Stomach (tissue), 9 donors: ENCODE results near the gene RPS6KA2. TPM values are rescaled to one million over a fixed set of nuclear protein-coding genes. Genes with fewer than 3 reads are reported as not detected.
A peak's percentile ranks its signal among the peaks of the same experiment; 100 is the strongest.

Experiments used
- DNase-seq, 2 donors: peaks; one replicate each; pipeline versions ENCODE4 v3.0.0 to v3.0.0-alpha.2; 2013 to 2019
- H3K27ac ChIP-seq, 5 donors: fragments of 200-600 bp in 4 of 5; sonication (generic) in 4 of 5; one replicate each; pipeline ENCODE4 v1.5.1; 2013 to 2019; ENCODE audit warnings: mild to moderate bottlenecking in 1 of 5, moderate library complexity in 1 of 5
- H3K27me3 ChIP-seq, 3 donors: fragments of 200-600 bp; sonication (generic); one replicate each; pipeline ENCODE4 v1.5.1; 2017 to 2019; ENCODE audit warnings: mixed run types in 1 of 3
- H3K36me3 ChIP-seq, 4 donors: fragments of 200-600 bp; sonication (generic); 1 replicate in 3 of 4; 2 replicates in 1 of 4; pipeline ENCODE4 v1.5.1; 2016 to 2019
- H3K4me1 ChIP-seq, 4 donors: fragments of 200-600 bp; sonication (generic); one replicate each; pipeline ENCODE4 v1.5.1; 2016 to 2019
- H3K4me3 ChIP-seq, 4 donors: fragments of 200-600 bp; sonication (generic) in 3 of 4; one replicate each; pipeline ENCODE4 v1.5.1; 2016 to 2019; ENCODE audit warnings: mild to moderate bottlenecking in 1 of 4
- H3K9me3 ChIP-seq, 4 donors: fragments of 200-600 bp; sonication (generic); one replicate each; pipeline ENCODE4 v1.5.1; 2016 to 2019
- EP300 ChIP-seq: sonication (generic); formaldehyde crosslinking; IDR thresholded peaks from one replicate; pipeline ENCODE4 v1.6.1; 2017; ENCODE audit warnings: antibody characterized with exemption
- POLR2A ChIP-seq, 4 donors: fragments of 450-650 bp; IDR thresholded peaks; one replicate each; pipeline ENCODE4 v1.6.1; 2016; ENCODE audit warnings: antibody characterized with exemption in 4 of 4, control low read depth in 2 of 4, mild to moderate bottlenecking in 1 of 4, moderate library complexity in 1 of 4
- POLR2AphosphoS5 ChIP-seq, 3 donors: sonication (generic); formaldehyde crosslinking; IDR thresholded peaks; one replicate each; pipeline ENCODE4 v1.6.1; 2016; ENCODE audit warnings: antibody characterized with exemption in 3 of 3
- WGBS, 5 donors: extraction: QIAGEN DNeasy Blood & Tissue Kit in 3 of 5; methylation state at CpG; one replicate each; pipeline versions ENCODE4 v1.1.5 to v1.1.7; 2013 to 2018; 5-methylcytosine and 5-hydroxymethylcytosine counted together
- intact Hi-C: fragments of 100-400 bp; cut with DNase I; formaldehyde crosslinking; loops from one replicate; pipeline ENCODE4 v1.15.1; 2023; ENCODE audit warnings: low total_unique reads
- polyA plus RNA-seq, 3 donors: library from polyadenylated mRNA; stranded (reverse); fragments of 200-250 nt; gene quantifications; one replicate each; pipeline ENCODE4 v1.2.3, GENCODE V29; 2013
- total RNA-seq, 5 donors: library from RNA; depleted of rRNA; stranded (reverse); fragments of >200 nt; gene quantifications; one replicate each; pipeline versions ENCODE4 v1.1.0 to v1.2.3, GENCODE V29; 2014 to 2016
- TF ChIP-seq, protein P1 (sequence below), 7 experiments: fragments of 450-650 bp in 4 of 7; fragments of 200-600 bp in 3 of 7; sonication (generic) in 3 of 7; IDR thresholded peaks; one replicate each; pipeline ENCODE4 v1.5.1; 2016 to 2019; ENCODE audit warnings: antibody characterized with exemption in 7 of 7, control low read depth in 2 of 7, mild to moderate bottlenecking in 1 of 7
- donor health status: healthy with polysubstance abuse.
- donor health status: Bipolar disorder and iron deficiency.
- donor health status: healthy.

The RPS6KA2 gene
- total and polyA plus RNA-seq, 8 donors = 10.9 to 150 (median 68.0) TPM

DNA sequence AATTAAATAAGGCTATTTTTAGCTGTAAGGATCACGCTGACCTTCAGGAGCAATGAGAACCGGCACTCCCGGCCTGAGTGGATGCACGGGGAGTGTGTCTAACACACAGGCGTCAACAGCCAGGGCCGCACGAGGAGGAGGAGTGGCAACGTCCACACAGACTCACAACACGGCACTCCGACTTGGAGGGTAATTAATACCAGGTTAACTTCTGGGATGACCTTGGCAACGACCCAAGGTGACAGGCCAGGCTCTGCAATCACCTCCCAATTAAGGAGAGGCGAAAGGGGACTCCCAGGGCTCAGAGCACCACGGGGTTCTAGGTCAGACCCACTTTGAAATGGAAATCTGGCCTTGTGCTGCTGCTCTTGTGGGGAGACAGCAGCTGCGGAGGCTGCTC lies 124.6 kb downstream of the RPS6KA2 start:
- TF ChIP-seq POLR2AphosphoS5 (IDR thresholded peaks at IDR 0.05) (no peak), POLR2A (IDR thresholded peaks at IDR 0.05) (no peak), EP300 (no peak)
- TF ChIP-seq, protein P1, sequence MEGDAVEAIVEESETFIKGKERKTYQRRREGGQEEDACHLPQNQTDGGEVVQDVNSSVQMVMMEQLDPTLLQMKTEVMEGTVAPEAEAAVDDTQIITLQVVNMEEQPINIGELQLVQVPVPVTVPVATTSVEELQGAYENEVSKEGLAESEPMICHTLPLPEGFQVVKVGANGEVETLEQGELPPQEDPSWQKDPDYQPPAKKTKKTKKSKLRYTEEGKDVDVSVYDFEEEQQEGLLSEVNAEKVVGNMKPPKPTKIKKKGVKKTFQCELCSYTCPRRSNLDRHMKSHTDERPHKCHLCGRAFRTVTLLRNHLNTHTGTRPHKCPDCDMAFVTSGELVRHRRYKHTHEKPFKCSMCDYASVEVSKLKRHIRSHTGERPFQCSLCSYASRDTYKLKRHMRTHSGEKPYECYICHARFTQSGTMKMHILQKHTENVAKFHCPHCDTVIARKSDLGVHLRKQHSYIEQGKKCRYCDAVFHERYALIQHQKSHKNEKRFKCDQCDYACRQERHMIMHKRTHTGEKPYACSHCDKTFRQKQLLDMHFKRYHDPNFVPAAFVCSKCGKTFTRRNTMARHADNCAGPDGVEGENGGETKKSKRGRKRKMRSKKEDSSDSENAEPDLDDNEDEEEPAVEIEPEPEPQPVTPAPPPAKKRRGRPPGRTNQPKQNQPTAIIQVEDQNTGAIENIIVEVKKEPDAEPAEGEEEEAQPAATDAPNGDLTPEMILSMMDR (IDR thresholded peaks at IDR 0.05) = no peak
- 65 to 81% (median 73%) methylated on average over 14 of the region's 14 CpGs for WGBS, 5 donors
- H3K9me3 ChIP-seq = no peaks in the 10 kb centered on the region
- H3K4me1 ChIP-seq = no peaks in the 10 kb centered on the region
- peaks cover 23 to 99% (median 90%) of the 10 kb centered on the region in 4 donors for H3K36me3 ChIP-seq
- peak in 1 of 2 donors; percentile 33 for DNase-seq
- H3K27me3 ChIP-seq = no peaks in the 10 kb centered on the region
- no peak overlapping the region for H3K4me3 ChIP-seq
- no peak overlapping the region for H3K27ac ChIP-seq
- intact Hi-C loops = no loop called here

DNA sequence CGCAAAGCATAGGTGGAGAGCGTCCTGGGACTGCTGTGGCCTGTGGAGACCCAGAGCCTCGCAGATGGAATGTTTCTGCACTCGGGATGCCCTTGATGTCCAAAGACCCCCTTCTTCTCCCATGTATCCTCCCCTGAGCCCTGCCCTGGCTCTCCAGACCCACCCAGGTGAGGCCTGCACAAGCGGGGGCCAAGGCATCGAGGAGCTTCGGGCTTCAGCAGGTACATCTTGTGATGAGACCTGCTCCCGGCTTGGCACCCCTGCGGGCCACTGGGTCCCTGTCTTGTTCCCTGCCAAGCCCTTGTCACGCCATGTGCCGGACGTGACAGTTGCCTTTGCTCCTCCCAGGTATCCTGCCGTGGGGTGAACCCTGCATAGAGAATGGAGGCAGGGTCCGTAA lies 125.8 kb downstream of the RPS6KA2 start:
- H3K4me1 ChIP-seq = no peaks in the 10 kb centered on the region
- intact Hi-C loops = no loop called here
- peaks cover 30 to 98% (median 90%) of the 10 kb centered on the region in 4 donors for H3K36me3 ChIP-seq

DNA sequence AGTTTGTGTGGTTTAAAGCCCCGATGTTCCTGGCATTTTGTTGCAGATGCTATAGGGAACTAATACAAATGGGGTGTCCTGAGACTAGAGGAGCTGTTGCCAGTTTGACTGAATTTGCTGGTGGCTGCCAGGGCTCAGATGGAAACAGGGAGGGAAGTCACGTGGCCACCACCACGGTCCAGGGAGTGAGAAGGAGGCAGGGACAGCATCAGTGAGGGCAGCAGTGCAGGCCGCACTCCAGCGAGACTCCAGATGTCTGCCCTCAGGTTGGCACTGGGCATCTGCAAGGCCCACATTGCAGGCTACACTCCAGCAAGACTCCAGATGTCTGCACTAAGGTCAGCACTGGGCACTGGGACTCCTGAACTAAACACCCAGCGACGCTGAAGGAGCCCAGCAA lies 126.8 kb downstream of the RPS6KA2 start:
- DNase-seq = no peak
- Histone ChIP-seq H3K4me1 (no peaks in the 10 kb centered on the region), H3K36me3 (peaks cover 35 to 98% (median 92%) of the 10 kb centered on the region in 4 donors), H3K27me3 (no peaks in the 10 kb centered on the region), H3K9me3 (no peaks in the 10 kb centered on the region), H3K27ac (no peak overlapping the region), H3K4me3 (no peak overlapping the region)
- intact Hi-C loops = no loop called here
- 82 to 88% (median 85%) methylated on average over 7 of the region's 7 CpGs for WGBS, 5 donors
- no peak for TF ChIP-seq POLR2A (IDR thresholded peaks at IDR 0.05)
- TF ChIP-seq, protein P1 (IDR thresholded peaks at IDR 0.05) = no peak
- no peak for TF ChIP-seq EP300
- TF ChIP-seq POLR2AphosphoS5 (IDR thresholded peaks at IDR 0.05) = no peak

More for the DNA sequence above, 125.8 kb downstream of the RPS6KA2 start:
- no peak overlapping the region for H3K27ac ChIP-seq
- 85 to 96% (median 93%) methylated on average over 10 to 14 of the region's 14 CpGs for WGBS, 5 donors
- TF ChIP-seq EP300 (no peak), POLR2A (IDR thresholded peaks at IDR 0.05) (no peak), POLR2AphosphoS5 (IDR thresholded peaks at IDR 0.05) (no peak)
- TF ChIP-seq, protein P1 (IDR thresholded peaks at IDR 0.05) = no peak
- no peaks in the 10 kb centered on the region for H3K9me3 ChIP-seq
- no peak for DNase-seq
- no peaks in the 10 kb centered on the region for H3K27me3 ChIP-seq
- no peak overlapping the region for H3K4me3 ChIP-seq

DNA sequence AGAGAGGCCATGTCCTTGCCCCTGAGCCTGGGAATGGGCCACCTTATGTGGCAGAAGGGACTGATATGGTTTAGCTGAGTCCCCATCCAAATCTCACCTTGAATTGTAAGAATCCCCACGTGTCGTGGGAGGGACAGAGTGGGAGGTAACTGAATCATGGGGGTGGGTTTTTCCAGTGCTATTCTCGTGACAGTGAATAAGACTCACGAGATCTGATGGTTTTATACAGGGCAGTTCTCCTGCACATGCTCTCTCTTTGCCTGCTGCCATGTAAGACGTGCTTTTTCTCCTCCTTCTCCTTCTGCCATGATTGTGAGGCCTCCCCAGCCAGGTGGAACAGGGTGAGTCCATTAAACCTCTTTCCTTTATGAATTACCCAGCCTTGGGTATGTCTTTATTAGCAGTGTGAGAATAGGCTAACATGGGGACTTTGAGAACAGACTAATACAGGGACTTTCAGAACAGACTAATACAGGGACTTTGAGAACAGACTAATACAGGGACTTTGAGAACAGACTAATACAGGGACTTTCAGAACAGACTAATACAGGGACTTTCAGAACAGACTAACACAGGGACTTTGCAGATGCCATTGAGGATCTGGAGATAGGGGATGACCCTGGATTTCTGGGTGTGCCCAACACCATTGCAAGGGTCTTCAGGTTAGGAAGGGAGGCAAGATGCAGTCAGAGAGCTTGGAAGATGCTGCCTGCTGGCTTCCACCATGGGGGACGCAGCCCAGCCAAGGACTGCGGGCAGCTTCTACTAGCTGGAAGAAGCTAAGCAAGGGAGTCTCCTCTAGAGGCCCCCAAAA lies 127.5 kb downstream of the RPS6KA2 start:
- intact Hi-C loops = no loop called here
- Histone ChIP-seq H3K9me3 (no peaks in the 10 kb centered on the region), H3K27me3 (no peaks in the 10 kb centered on the region), H3K4me1 (no peaks in the 10 kb centered on the region), H3K36me3 (peaks cover 42 to 98% (median 95%) of the 10 kb centered on the region in 4 donors), H3K4me3 (no peak overlapping the region), H3K27ac (no peak overlapping the region)
- WGBS, 5 donors = 84 to 94% (median 90%) methylated on average over 7 of the region's 7 CpGs
- TF ChIP-seq POLR2AphosphoS5 (IDR thresholded peaks at IDR 0.05) (no peak), EP300 (no peak), POLR2A (IDR thresholded peaks at IDR 0.05) (no peak)
- TF ChIP-seq, protein P1 (IDR thresholded peaks at IDR 0.05) = no peak
- DNase-seq = no peak
